T-helper 2 cell (primary cell): Measurements from ENCODE around the gene NANOS3.

Source experiments
- DNase-seq, 5 experiments: peaks; one replicate each; pipeline versions ENCODE4 v3.0.0 to v3.0.0-alpha.2; 2012 to 2022
- total RNA-seq, 2 donors: gene quantifications; one replicate each; lab custom pipeline; 2026; lab: John Stamatoyannopoulos, UW

The NANOS3 gene
- total RNA-seq, result 2.0 to 5.9 reads per million in 2 donors

DNA sequence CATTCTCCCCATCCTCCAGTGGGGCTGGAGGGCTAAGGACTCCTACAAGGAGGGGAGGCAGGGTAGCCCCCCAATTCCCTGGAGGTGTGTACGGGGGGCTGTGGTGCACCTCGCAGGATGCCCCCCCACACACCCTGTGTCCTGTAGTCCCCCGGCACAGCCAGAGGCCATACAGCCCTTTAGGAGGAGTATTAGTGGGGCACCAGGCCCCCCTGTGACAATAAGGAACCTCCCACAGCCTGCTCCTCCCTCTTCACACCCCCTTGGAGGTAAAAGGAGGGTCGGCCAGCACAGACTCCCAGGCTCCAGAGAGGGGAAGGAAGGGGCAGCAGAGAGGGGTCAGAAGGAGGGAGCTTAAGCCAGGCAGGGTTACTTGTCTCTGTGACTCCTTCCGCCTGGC lies at the start of gene NANOS3:
NANOS3 (plus strand) TSS at position 301 of the 400 bp plus-strand sequence. CDS start 115 bp downstream, outside the sequence.
- no peak for DNase-seq

DNA sequence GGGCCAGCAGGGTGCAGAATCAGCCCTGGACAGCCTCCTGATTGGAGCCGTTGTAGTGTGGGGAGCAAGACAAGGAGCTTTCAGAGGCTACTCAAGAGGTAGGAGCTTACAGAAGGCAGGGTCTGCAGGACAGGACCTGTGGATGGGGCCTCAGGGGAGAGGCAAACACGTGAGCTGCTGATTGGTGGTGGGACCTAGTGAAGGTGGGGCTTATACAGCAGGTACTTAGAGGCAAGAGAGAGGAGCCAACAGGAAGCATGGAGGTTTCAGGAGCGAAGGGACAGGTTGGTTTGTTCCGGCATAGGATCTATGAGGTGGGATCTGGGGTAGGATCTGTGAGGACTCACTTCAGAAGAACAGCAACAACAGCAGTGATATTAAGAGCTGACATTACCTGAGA lies 49.3 kb upstream of the NANOS3 start:
- DNase-seq, result no peak

DNA sequence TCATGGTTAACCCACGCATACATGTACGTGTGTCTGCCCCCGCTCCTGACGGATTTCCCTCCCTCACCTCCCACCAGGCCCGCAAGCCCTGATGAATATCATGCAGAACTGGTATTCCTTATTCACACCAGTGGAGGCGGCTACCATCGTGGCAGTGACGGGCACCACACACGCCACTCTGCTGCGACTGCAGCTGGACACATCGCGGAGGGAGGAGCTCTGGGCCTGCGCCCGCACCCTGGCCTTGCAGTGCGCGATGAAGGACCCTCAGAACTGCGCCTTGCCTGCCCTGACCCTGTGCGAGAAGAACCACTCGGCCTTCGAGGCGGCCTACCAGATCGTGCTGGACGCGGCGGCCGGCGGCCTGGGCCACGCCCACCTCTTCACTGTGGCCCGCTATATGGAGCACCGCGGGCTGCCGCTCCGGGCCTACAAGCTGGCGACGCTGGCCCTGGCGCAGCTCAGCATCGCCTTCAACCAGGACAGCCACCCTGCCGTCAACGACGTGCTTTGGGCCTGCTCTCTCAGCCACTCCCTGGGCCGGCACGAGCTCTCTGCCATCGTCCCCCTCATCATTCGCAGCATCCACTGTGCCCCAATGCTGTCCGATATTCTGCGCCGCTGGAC lies 46.7 kb upstream of the NANOS3 start:
- DNase-seq, result no peak

- peak in 1 of 5 experiments; percentile 15 for DNase-seq
Measured at GRCh38 chr19:13830741-13831536, 46.0 kb upstream of the NANOS3 start.

GRCh38 chr19:13831537-13832467 lies 45.1 kb upstream of the NANOS3 start:
- DNase-seq, result no peak

- peak; percentile 88 to 93 (median 91) for DNase-seq
Measured at GRCh38 chr19:13833330-13834243, 43.3 kb upstream of the NANOS3 start.

- DNase-seq, result no peak
Measured at GRCh38 chr19:13834244-13835069, 42.5 kb upstream of the NANOS3 start.

- peak in 2 of 5 experiments; percentile 24 to 41 for DNase-seq
Measured at GRCh38 chr19:13835791-13836723, 40.9 kb upstream of the NANOS3 start.

DNA sequence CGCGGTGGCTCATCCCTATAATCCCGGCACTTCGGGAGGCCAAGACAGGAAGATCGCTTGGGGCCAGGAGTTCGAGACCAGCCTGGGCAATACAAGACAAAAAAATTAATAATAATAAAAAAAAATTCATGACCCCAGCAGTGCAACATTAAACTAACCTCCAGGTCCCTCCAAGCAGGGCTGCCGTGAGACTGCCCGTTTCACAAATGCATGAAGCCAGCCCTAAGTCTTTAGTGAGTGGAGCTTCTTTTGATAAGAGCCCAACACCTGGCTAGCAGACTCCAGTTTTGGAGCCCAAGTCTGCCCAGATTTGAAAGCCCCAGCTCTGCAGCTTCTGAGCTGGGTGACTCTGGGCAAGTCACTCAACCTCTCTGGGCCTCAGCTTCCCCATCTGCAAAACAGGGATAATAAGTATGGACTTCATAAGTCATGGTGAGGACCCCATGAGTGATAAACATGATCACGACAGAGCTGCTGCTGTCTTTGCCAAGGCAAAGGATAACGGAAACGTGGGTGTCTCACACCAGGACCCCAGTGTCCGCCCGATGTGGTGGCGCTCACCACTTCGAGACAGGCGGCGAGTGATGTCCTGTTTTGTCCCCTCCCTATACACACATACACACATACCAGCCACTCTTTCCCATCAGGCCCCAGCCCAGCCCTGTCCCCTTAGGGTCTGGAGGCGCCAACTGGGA lies 38.4 kb upstream of the NANOS3 start:
- peak in 2 of 5 experiments; percentile 15 to 31 for DNase-seq

DNA sequence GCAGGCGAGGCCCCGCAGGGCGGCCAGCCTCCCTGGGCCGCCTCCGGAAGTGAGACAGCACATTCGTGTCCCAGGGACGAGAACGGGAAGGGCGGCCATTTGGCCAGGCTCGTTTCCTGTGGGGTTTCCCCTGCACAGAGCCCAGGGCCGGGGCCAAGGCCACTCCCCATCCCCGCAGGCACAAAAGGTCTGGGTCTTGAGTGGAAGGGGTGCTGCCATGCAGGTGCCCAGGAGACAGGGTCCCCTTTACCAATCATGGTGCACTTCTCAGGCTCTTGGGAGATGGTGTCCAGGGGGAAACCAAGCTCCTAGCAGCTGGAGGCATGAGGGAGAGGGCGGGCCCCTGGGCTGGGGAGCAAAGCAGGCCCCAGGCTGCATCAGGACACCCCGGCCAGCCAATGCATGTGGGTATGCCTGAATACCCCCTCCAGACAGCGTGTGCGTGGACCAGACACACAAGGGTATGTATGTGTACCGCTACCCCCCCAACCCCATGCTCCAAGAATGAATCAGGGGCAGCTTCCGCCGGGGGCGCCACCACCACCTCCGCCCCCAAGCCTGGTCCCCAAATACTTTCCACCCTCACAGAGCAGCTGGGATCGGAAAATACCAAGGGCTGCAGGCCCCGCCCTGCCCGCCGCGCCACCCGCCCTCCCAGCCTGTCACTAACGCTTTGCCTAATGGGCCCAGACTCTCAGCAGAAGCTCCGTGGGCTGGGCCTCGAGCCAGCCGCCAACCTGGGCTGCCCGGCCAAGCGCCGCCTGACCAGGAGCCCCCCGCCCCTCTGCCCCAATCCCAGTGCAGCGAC lies 37.6 kb upstream of the NANOS3 start:
- DNase-seq, result peak; percentile 58 to 88 (median 80)

- no peak for DNase-seq
Measured at GRCh38 chr19:13839938-13840304, 37.0 kb upstream of the NANOS3 start.

GRCh38 chr19:13840305-13841085 lies 36.4 kb upstream of the NANOS3 start:
- peak in 3 of 5 experiments; percentile 51 to 61 (median 52) for DNase-seq

GRCh38 chr19:13841086-13841961 lies 35.6 kb upstream of the NANOS3 start:
- peak in 3 of 5 experiments; percentile 39 to 59 (median 42) for DNase-seq

DNA sequence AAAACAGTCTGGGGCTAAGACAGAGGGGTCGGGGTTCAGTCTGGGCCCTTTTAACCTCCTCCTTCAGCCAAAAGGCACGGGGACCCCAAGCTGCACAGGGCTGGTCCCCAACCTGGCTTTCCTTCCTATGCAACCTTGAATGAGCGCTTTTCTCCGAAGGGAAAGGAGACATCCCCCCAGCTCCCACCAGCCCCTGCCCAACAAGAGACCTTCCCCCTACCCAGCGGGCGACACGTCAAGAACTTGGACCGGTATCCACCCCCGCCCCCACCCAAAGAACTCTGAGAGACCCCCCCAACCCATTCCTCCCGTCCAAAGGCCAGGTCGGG lies 35.0 kb upstream of the NANOS3 start:
- DNase-seq, result no peak

GRCh38 chr19:13842291-13843103 lies 34.4 kb upstream of the NANOS3 start:
- DNase-seq, result peak; percentile 44 to 79 (median 77)
